ENCODE data around the gene NDUFB2.

- TF ChIP-seq CTCF (IDR thresholded peaks at IDR 0.05) (no peak), POLR2A (IDR thresholded peaks at IDR 0.05) (no peak)
Observed at GRCh38 chr7:140654109-140654387, 42.5 kb upstream of the NDUFB2 start.
